Right lobe of liver (tissue), 6 donors: ENCODE measurements around the gene LTBP1. TPM values are rescaled to one million over a fixed set of nuclear protein-coding genes. Genes with fewer than 3 reads are reported as not detected.

Source experiments
- ATAC-seq, 4 donors: fragments of 200-7000 bp; cut with Tn5 transposase; one replicate each; pipeline ENCODE4 v1.9.1; 2020; ENCODE audit warnings: mild to moderate bottlenecking in 4 of 4, moderate library complexity in 4 of 4
- DNase-seq, 3 donors: peaks; one replicate each; pipeline ENCODE4 v3.0.0-alpha.2; 2020
- H3K27ac ChIP-seq, 3 donors: fragments of 200-600 bp; one replicate each; pipeline ENCODE4 v1.8.0; 2022
- H3K27me3 ChIP-seq, 2 donors: fragments of 200-600 bp; one replicate each; pipeline ENCODE4 v1.8.0; 2022
- H3K36me3 ChIP-seq, 4 donors: fragments of 200-600 bp; sonication (generic) in 1 of 4; one replicate each; pipeline versions ENCODE4 v1.5.1 to v1.8.0; 2017 to 2022; ENCODE audit warnings: control low read depth in 1 of 4
- H3K4me1 ChIP-seq, 4 donors: fragments of 200-600 bp; sonication (generic) in 1 of 4; one replicate each; pipeline versions ENCODE4 v1.5.1 to v1.8.0; 2017 to 2022; ENCODE audit warnings: control low read depth in 1 of 4
- H3K4me3 ChIP-seq, 3 donors: fragments of 200-600 bp; one replicate each; pipeline ENCODE4 v1.8.0; 2022
- H3K9me3 ChIP-seq, 4 donors: fragments of 200-600 bp; sonication (generic) in 1 of 4; one replicate each; pipeline versions ENCODE4 v1.5.1 to v1.8.0; 2017 to 2022; ENCODE audit warnings: control low read depth in 1 of 4
- POLR2A ChIP-seq: fragments of 450-650 bp; IDR thresholded peaks from one replicate; pipeline ENCODE4 v1.6.1; 2017; ENCODE audit warnings: antibody characterized with exemption, mild to moderate bottlenecking
- WGBS: methylation state at CpG from one replicate; pipeline ENCODE4 v1.1.6; 2018; ENCODE audit warnings: low coverage, low lambda C conversion rate; ENCODE audit not compliant: insufficient coverage; ENCODE audit errors: missing lambda C conversion rate; 5-methylcytosine and 5-hydroxymethylcytosine counted together
- intact Hi-C, 2 donors: fragments of 100-400 bp; cut with DNase I; formaldehyde crosslinking; loops; one replicate each; pipeline versions ENCODE4 v1.11.2 to v1.14.1; 2022
- total RNA-seq, 6 experiments: library from RNA; depleted of rRNA in 2 of 6; stranded (reverse); fragments of >200 nt in 2 of 6; fragmentation: NEBNext Ultra II Directional in 3 of 6; extraction: Animal tissue kit (Norgen Biotek cat#: 25700) in 3 of 6; gene quantifications; one replicate each; pipeline versions ENCODE4 v1.1.0 to v1.2.4, GENCODE V29; 2016 to 2023
- TF ChIP-seq, protein P1 (sequence below), 4 donors: fragments of 200-600 bp in 3 of 4; fragments of 450-650 bp in 1 of 4; IDR thresholded peaks; one replicate each; pipeline versions ENCODE4 v1.5.1 to v1.8.0; 2016 to 2022; ENCODE audit warnings: antibody characterized with exemption in 4 of 4, mild to moderate bottlenecking in 2 of 4
- donor health status: DM: no; HTN: yes; CAD: no.
- donor health status: DM: no; HTN: no; CAD: no.
- donor health status: DM: no; HTN: no; CAD: no.
- donor health status: DM: no; HTN: yes; CAD: no.
- donor health status: DM: no; HTN: yes; CAD: no.

LTBP1 gene
- total RNA-seq, 6 experiments from 2014 or later, result 5.4 to 14.2 (median 9.1) TPM

DNA sequence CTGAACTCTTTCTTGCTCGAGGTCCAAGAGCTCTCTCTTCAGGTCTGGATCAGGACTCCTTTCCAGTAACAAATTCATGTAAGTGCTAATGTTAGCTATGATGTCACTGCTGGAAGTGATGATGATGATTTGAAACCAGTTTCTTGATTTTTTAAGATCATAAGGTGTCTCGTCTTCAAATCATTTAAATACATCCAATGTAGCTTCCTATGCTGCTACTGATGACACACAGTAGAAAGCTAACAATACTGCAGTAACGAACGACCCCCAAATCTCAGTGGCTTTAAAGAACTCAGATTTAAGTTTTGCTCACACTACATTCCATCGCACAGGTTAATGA lies 13.0 kb upstream of the LTBP1 start:
- WGBS, result 71% methylated on average over 5 of the region's 5 CpGs
- TF ChIP-seq, protein P1, sequence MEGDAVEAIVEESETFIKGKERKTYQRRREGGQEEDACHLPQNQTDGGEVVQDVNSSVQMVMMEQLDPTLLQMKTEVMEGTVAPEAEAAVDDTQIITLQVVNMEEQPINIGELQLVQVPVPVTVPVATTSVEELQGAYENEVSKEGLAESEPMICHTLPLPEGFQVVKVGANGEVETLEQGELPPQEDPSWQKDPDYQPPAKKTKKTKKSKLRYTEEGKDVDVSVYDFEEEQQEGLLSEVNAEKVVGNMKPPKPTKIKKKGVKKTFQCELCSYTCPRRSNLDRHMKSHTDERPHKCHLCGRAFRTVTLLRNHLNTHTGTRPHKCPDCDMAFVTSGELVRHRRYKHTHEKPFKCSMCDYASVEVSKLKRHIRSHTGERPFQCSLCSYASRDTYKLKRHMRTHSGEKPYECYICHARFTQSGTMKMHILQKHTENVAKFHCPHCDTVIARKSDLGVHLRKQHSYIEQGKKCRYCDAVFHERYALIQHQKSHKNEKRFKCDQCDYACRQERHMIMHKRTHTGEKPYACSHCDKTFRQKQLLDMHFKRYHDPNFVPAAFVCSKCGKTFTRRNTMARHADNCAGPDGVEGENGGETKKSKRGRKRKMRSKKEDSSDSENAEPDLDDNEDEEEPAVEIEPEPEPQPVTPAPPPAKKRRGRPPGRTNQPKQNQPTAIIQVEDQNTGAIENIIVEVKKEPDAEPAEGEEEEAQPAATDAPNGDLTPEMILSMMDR (IDR thresholded peaks at IDR 0.05), result no peak
- TF ChIP-seq POLR2A, result no peak

DNA sequence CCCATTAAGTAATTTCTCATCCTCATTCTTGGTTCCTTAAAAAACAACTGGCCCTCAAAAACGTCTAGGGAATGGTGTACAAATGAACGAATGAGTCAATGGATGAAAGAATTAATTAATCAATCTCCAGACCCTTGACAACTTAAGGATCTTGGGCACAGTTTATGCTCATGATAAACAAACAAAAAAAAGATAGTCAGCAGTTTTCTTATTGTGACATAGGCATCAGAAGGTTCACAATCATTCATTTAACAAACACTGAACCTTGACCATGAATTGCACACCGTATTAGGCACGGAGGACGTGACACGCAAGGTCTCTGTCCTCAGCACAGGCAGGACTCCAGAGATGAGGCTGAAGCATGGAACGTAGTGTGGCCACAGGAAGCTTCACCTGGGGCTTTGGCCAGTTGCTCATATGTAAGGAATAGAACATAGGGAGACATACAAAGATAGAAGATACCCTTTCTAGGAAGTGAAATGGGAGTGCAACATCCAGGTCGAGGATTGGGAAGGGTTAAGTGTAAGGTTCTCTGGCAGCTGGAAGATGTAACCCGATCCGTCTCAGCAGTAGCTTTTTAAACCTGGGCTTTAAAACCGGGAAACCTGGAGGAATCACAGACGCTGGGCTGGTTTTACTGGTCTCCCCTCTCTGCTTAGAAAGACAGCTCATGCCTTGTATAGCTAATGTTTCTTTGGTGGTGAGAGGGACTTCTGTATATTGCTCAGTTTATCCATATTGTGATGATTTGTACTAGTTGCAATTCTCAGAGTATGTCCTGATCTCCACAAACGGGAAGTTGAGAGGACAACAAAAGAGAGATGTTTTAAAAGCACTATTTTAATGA lies 8.9 kb upstream of the LTBP1 start:
- Histone ChIP-seq H3K27ac (no peak overlapping the region), H3K4me1 (no peaks in the 10 kb centered on the region), H3K4me3 (no peak overlapping the region), H3K27me3 (no peaks in the 10 kb centered on the region), H3K9me3 (no peaks in the 10 kb centered on the region), H3K36me3 (no peaks in the 10 kb centered on the region)
- TF ChIP-seq, protein P1 (IDR thresholded peaks at IDR 0.05), result no peak
- TF ChIP-seq POLR2A, result no peak
- ATAC-seq, result no peak
- no peak for DNase-seq
- intact Hi-C loops, result no loop called here
- 35% methylated on average over 13 of the region's 13 CpGs for WGBS

More for the DNA sequence above, 13.0 kb upstream of the LTBP1 start:
- intact Hi-C loops, result no loop called here
- ATAC-seq, result no peak
- no peaks in the 10 kb centered on the region for H3K9me3 ChIP-seq
- H3K27ac ChIP-seq, result no peak overlapping the region
- DNase-seq, result no peak
- no peaks in the 10 kb centered on the region for H3K27me3 ChIP-seq
- H3K4me1 ChIP-seq, result no peaks in the 10 kb centered on the region
- H3K36me3 ChIP-seq, result no peaks in the 10 kb centered on the region
- H3K4me3 ChIP-seq, result no peak overlapping the region

- H3K9me3 ChIP-seq, result no peaks in the 10 kb centered on the region
- H3K27ac ChIP-seq, result no peak overlapping the region
- intact Hi-C loops, result no loop called here
- no peak overlapping the region for H3K4me3 ChIP-seq
- ATAC-seq (no peak), DNase-seq (no peak)
- no peaks in the 10 kb centered on the region for H3K27me3 ChIP-seq
- H3K36me3 ChIP-seq, result no peaks in the 10 kb centered on the region
- H3K4me1 ChIP-seq, result no peaks in the 10 kb centered on the region
- TF ChIP-seq, protein P1 (IDR thresholded peaks at IDR 0.05), result no peak
- TF ChIP-seq POLR2A, result no peak
- 89% methylated on average over 3 of the region's 3 CpGs for WGBS
These were observed 7.8 kb upstream of the LTBP1 start for GRCh38 chr2:32938934-32939333.

DNA sequence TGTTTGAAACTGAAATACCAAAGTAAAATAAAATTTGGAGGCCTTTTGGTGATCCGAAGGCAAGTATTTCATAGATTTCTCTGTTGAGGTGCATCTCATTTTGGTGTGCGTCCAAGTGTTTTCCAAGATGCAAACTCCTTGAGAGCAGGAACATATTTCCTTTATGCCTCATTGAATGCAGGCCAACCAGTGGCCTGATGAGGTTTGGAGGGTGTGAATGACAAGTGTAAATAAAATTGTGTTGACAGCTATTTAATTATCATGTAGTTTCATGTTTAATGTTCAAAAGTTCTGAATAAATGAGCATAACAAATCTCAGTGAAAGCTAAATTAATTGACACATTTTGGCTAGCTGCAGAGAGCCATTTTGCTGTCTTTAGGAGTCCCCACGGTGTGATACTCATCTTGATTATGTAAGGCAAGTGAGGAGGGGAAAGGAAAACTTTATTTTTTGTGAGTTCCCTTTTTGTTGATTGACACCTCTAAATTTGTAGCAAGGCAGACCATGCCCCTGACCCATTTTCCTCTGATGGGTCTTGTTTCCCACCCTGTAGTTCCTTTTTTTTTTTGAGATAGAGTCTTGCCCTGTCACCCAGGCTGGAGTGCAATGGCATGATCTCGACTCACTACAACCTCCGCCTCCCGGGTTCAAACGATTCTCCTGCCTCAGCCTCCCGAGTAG lies 6.3 kb upstream of the LTBP1 start:
- WGBS, result 84% methylated on average over 7 of the region's 8 CpGs
- Histone ChIP-seq H3K4me1 (no peaks in the 10 kb centered on the region), H3K9me3 (no peaks in the 10 kb centered on the region), H3K4me3 (no peak overlapping the region), H3K36me3 (no peaks in the 10 kb centered on the region), H3K27me3 (no peaks in the 10 kb centered on the region), H3K27ac (no peak overlapping the region)
- TF ChIP-seq, protein P1 (IDR thresholded peaks at IDR 0.05), result no peak
- no peak for TF ChIP-seq POLR2A
- no peak for DNase-seq
- ATAC-seq, result no peak
- intact Hi-C loops, result loop anchor here in 1 of 2 donors (10.0 kb wide), 1 partner anchor 166 kb away; no protein-coding TSS in a partner anchor
